Adrenal gland (tissue), 12 donors: ENCODE data around the gene TCEAL4. TPM values are rescaled to one million over a fixed set of nuclear protein-coding genes. Genes with fewer than 3 reads are reported as not detected.

Experiments used
- DNase-seq, 7 donors: peaks; one replicate each; pipeline ENCODE4 v3.0.0-alpha.2; 2019 to 2020
- H3K27ac ChIP-seq, 5 donors: fragments of 200-600 bp; sonication (generic) in 4 of 5; 1 replicate in 3 of 5; 2 replicates in 2 of 5; pipeline versions ENCODE4 v1.5.1 to v1.8.0; 2016 to 2020; ENCODE audit warnings: mild to moderate bottlenecking in 1 of 5
- H3K27me3 ChIP-seq: fragments of 200-600 bp; 2 replicates; pipeline ENCODE4 v1.8.0; 2021
- H3K36me3 ChIP-seq, 2 donors: fragments of 200-600 bp; replicated peaks in 1 of 2; 1 replicate in 1 of 2; 2 replicates in 1 of 2; pipeline versions ENCODE4 v1.5.1 to v1.8.0; 2018 to 2022
- H3K4me1 ChIP-seq, 2 donors: fragments of 200-600 bp; replicated peaks in 1 of 2; 1 replicate in 1 of 2; 2 replicates in 1 of 2; pipeline versions ENCODE4 v1.5.1 to v1.8.0; 2018 to 2021
- H3K4me3 ChIP-seq, 4 donors: fragments of 200-600 bp; sonication (generic) in 3 of 4; one replicate each; pipeline ENCODE4 v1.5.1; 2016 to 2018
- H3K9me3 ChIP-seq, 3 donors: fragments of 200-600 bp; sonication (generic) in 1 of 3; replicated peaks in 1 of 3; 1 replicate in 2 of 3; 2 replicates in 1 of 3; pipeline versions ENCODE4 v1.5.1 to v1.8.0; 2016 to 2021
- POLR2A ChIP-seq, 2 donors: fragments of 450-650 bp; IDR thresholded peaks; one replicate each; pipeline ENCODE4 v1.6.1; 2017; ENCODE audit warnings: antibody characterized with exemption in 2 of 2, mild to moderate bottlenecking in 2 of 2, moderate library complexity in 1 of 2
- WGBS, 4 donors: extraction: QIAGEN DNeasy Blood & Tissue Kit in 2 of 4; methylation state at CpG; one replicate each; pipeline versions ENCODE4 v1.1.5 to v1.1.7; 2013 to 2017; 5-methylcytosine and 5-hydroxymethylcytosine counted together
- intact Hi-C, 2 donors: fragments of 100-400 bp; cut with DNase I; formaldehyde crosslinking; loops; one replicate each; pipeline versions ENCODE4 v1.14.1 to v1.15.0; 2022 to 2023
- polyA plus RNA-seq, 3 donors: library from polyadenylated mRNA; stranded (reverse); fragments of 200-250 nt in 2 of 3; fragments of 350-450 nt in 1 of 3; fragmentation: Illumina TruSeq in 1 of 3; extraction: RNeasy Lipid Tissue Mini Kit (QIAGEN cat#74804) in 1 of 3; gene quantifications; one replicate each; pipeline ENCODE4 v1.2.3, GENCODE V29; 2013 to 2014
- total RNA-seq, 9 donors: library from RNA; depleted of rRNA in 4 of 9; stranded (reverse); fragments of >200 nt in 4 of 9; fragments of 120-200 nt in 1 of 9; fragmentation: NEBNext Ultra II Directional in 1 of 9; extraction: Animal tissue kit (Norgen Biotek cat#: 25700) in 1 of 9; gene quantifications; one replicate each; pipeline versions ENCODE4 v1.1.0 to v1.2.4, GENCODE V29; 2013 to 2023
- TF ChIP-seq, protein P1 (sequence below), 6 experiments: fragments of 450-650 bp in 4 of 6; fragments of 200-600 bp in 2 of 6; sonication (generic) in 1 of 6; IDR thresholded peaks; 1 replicate in 5 of 6; 2 replicates in 1 of 6; pipeline versions ENCODE4 v1.5.1 to v1.8.0; 2016 to 2021; ENCODE audit warnings: antibody characterized with exemption in 6 of 6, mild to moderate bottlenecking in 2 of 6, moderate library complexity in 1 of 6
- donor health status: healthy with polysubstance abuse.
- donor health status: Bipolar disorder and iron deficiency.
- donor health status: DM: yes; HTN: yes; CAD: no.
- donor health status: DM: no; HTN: no; CAD: no.
- donor health status: DM: no; HTN: no; CAD: no.
- donor health status: DM: yes; HTN: yes; CAD: no.

TCEAL4 gene
- total and polyA plus RNA-seq, 12 donors = 64.9 to 620 (median 137) TPM

- TF ChIP-seq, protein P1, sequence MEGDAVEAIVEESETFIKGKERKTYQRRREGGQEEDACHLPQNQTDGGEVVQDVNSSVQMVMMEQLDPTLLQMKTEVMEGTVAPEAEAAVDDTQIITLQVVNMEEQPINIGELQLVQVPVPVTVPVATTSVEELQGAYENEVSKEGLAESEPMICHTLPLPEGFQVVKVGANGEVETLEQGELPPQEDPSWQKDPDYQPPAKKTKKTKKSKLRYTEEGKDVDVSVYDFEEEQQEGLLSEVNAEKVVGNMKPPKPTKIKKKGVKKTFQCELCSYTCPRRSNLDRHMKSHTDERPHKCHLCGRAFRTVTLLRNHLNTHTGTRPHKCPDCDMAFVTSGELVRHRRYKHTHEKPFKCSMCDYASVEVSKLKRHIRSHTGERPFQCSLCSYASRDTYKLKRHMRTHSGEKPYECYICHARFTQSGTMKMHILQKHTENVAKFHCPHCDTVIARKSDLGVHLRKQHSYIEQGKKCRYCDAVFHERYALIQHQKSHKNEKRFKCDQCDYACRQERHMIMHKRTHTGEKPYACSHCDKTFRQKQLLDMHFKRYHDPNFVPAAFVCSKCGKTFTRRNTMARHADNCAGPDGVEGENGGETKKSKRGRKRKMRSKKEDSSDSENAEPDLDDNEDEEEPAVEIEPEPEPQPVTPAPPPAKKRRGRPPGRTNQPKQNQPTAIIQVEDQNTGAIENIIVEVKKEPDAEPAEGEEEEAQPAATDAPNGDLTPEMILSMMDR (IDR thresholded peaks at IDR 0.05) = no peak
- TF ChIP-seq POLR2A (IDR thresholded peaks at IDR 0.05) = no peak
- Histone ChIP-seq H3K9me3 (no peaks in the 10 kb centered on the region), H3K4me3 (no peak overlapping the region), H3K4me1 (no peaks in the 10 kb centered on the region), H3K36me3 (no peaks in the 10 kb centered on the region), H3K27me3 (peaks cover 8% of the 10 kb centered on the region), H3K27ac (peak overlapping the region in 2 of 5 donors; percentile 54 to 69)
- intact Hi-C loops = no loop called here
- DNase-seq = no peak
Observed at GRCh38 chrX:103540145-103540544, 45.2 kb upstream of the TCEAL4 start.

DNA sequence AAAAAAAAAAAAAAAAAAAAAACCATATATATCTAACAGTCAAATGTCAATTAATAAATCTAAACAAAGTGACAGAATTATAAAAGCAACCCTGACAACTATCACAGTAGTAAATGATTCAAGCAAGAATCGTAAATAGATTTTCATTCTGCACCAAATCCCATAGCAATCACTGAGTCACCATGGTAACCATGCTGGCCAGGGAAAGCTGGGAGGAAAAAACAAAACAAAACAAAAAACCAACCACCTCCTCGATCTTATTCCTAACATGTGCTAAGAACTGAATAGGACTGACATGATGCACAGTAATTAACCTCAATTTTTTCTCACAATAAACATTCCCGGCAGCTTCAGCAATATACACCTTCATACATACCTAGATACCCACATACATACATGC lies 35.4 kb upstream of the TCEAL4 start:
- intact Hi-C loops = no loop called here
- DNase-seq = no peak
- Histone ChIP-seq H3K36me3 (no peaks in the 10 kb centered on the region), H3K27me3 (peaks cover 6% of the 10 kb centered on the region), H3K4me3 (no peak overlapping the region), H3K4me1 (no peaks in the 10 kb centered on the region), H3K27ac (no peak overlapping the region), H3K9me3 (no peaks in the 10 kb centered on the region)
- TF ChIP-seq, protein P1 (IDR thresholded peaks at IDR 0.05) = no peak
- no peak for TF ChIP-seq POLR2A (IDR thresholded peaks at IDR 0.05)
- WGBS, 4 donors = 56 to 67% (median 66%) methylated on average over 3 of the region's 3 CpGs

DNA sequence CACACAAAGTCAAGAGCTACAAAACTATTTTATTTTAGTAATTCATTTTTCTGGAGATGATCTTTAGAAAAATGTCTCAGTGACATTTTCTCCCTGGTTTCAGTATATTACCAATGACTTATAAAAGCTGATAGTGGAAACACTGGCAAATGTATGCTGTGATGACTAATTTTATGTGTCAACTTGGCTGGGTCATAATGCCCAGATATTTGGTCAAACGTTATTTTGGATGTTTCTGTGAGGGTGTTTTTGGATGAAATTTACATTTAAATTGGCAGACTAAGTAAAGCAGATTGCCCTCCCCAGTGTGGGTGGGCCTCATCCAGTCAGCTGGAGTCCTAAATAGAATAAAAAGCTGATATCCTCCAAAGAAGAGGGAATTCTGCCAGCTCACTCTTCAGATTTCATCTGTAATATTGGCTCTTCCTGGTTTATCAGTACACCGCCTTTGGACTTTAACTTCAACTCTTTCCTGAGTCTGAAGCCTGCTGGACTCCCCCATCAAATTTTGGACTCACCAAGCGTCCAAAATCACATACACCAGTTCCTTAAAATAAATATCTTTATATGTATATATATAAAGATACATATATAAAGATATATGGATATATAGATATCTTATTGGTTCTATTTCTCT lies 34.8 kb upstream of the TCEAL4 start:
- no peak for DNase-seq

DNA sequence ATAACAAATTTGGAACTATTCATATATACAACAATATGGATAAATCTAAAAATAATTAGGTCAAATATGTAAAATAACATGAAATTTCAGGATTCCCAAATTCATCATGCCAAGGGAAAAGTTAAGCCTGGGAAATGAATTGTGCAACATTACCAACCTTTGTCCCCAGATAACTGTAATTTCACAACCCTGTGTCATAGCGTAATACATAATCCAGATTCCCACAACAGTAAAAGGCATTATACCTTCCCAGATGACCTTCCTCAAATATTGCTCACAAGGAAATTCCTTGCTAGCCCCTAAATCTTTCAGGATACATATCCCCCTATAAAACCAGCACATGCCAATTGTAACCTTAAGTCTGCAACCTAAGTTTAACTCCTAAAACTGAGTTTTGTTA lies 33.1 kb upstream of the TCEAL4 start:
- peaks cover 6% of the 10 kb centered on the region for H3K27me3 ChIP-seq
- no peaks in the 10 kb centered on the region for H3K9me3 ChIP-seq
- TF ChIP-seq POLR2A (IDR thresholded peaks at IDR 0.05) = no peak
- TF ChIP-seq, protein P1 (IDR thresholded peaks at IDR 0.05) = no peak
- DNase-seq = no peak
- no peaks in the 10 kb centered on the region for H3K4me1 ChIP-seq
- H3K4me3 ChIP-seq = no peak overlapping the region
- WGBS, 4 donors = 50 to 73% (median 61%) methylated on average over 1 of the region's 1 CpG
- no peaks in the 10 kb centered on the region for H3K36me3 ChIP-seq
- H3K27ac ChIP-seq = peak overlapping the region in 1 of 5 donors; percentile 10
- intact Hi-C loops = no loop called here

More for the DNA sequence above, 34.8 kb upstream of the TCEAL4 start:
- TF ChIP-seq POLR2A (IDR thresholded peaks at IDR 0.05) = no peak
- TF ChIP-seq, protein P1 (IDR thresholded peaks at IDR 0.05) = no peak
- Histone ChIP-seq H3K36me3 (no peaks in the 10 kb centered on the region), H3K27ac (no peak overlapping the region), H3K4me1 (no peaks in the 10 kb centered on the region), H3K27me3 (peaks cover 6% of the 10 kb centered on the region), H3K9me3 (no peaks in the 10 kb centered on the region), H3K4me3 (no peak overlapping the region)
- intact Hi-C loops = no loop called here
- WGBS, 4 donors = 48 to 69% (median 62%) methylated on average over 3 of the region's 3 CpGs
